Glomerular endothelial cell (primary cell): ENCODE measurements around the gene SRGN. TPM values are rescaled to one million over a fixed set of nuclear protein-coding genes. Genes with fewer than 3 reads are reported as not detected.
"Not testable (repeated sequence)": the region's sequence is repeated elsewhere in the genome, so short reads cannot be mapped to it uniquely, and the experiment has no call there.

Source experiments
- DNase-seq: peaks from one replicate; pipeline ENCODE4 v3.0.0-alpha.2; 2011; ENCODE audit warnings: low read depth, low spot score; ENCODE audit errors: extremely low read depth
- total RNA-seq: library from RNA; depleted of rRNA; stranded (reverse); fragments of >200 nt; gene quantifications from 2 replicates; pipeline ENCODE4 v1.2.3, GENCODE V29; 2015

SRGN gene
- 380 and 694 TPM in 2 replicates for total RNA-seq

DNA sequence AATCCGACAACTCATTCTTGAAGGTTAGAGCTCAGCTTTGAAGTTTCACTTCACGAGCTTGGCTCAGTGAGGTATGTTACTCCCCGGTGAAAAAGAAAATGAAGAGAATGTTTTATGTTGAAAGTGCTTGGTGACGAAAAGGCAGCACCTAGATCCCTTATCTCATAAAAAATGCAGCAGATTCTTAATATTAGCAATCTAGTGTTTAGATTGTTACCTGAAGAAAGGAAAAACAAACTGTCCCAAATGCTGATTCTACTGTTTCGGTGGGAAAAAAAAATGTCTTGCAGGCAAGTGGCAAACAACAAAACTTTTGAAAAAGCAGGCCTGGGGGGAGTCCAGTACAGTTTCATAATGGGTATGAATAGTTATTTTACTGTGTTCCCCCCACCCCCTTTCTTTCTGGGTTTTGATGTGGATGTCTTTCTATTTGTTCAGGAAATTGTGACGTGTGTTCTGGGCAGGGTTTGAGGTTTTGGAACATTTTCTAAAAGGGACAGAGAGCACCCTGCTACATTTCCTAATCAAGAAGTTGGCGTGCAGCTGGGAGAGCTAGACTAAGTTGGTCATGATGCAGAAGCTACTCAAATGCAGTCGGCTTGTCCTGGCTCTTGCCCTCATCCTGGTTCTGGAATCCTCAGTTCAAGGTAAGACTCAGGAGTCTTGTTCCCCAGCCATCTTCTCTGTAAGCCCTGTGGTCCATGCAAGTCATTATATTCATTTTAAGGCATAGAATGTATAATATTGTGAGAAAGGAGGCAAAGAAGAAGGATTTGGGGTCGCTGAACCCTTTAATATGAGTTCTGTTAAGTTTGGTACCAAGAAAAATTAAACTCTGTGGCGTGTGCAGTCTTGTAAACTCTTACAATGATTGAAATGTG is at the start of gene SRGN:
TSS of gene SRGN (plus strand) at position 514 of the 881 bp plus-strand sequence. CDS start at position 569, 55 bp downstream.
- peak; percentile 91 for DNase-seq

GRCh38 chr10:69040904-69041303 is 47.0 kb upstream of the SRGN start:
- DNase-seq, result not testable (repeated sequence)

GRCh38 chr10:69042417-69042816 is 45.5 kb upstream of the SRGN start:
- DNase-seq, result no peak

- DNase-seq, result no peak
These were observed 45.1 kb upstream of the SRGN start for GRCh38 chr10:69042838-69043237.

- DNase-seq, result no peak
These were observed 43.9 kb upstream of the SRGN start for GRCh38 chr10:69043931-69044531.

DNA sequence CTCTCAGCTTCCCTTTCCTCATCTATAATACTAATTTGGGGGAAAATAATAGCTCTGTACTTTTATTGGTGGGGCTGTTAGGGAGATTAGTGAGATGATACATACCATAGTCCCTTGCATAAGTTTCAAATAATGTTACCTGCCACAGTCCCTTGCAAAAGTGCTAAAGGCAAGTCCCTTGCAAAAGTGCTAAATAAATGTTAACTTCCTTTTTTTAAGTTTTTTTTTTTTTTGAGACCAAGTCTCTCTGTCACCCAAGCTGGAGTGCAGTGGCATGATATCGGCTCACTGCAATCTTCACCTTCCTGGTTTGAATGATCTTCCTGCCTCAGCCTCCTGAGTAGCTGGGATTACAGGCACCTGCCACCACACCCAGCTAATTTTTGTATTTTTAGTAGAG is 43.4 kb upstream of the SRGN start:
- no peak for DNase-seq

DNA sequence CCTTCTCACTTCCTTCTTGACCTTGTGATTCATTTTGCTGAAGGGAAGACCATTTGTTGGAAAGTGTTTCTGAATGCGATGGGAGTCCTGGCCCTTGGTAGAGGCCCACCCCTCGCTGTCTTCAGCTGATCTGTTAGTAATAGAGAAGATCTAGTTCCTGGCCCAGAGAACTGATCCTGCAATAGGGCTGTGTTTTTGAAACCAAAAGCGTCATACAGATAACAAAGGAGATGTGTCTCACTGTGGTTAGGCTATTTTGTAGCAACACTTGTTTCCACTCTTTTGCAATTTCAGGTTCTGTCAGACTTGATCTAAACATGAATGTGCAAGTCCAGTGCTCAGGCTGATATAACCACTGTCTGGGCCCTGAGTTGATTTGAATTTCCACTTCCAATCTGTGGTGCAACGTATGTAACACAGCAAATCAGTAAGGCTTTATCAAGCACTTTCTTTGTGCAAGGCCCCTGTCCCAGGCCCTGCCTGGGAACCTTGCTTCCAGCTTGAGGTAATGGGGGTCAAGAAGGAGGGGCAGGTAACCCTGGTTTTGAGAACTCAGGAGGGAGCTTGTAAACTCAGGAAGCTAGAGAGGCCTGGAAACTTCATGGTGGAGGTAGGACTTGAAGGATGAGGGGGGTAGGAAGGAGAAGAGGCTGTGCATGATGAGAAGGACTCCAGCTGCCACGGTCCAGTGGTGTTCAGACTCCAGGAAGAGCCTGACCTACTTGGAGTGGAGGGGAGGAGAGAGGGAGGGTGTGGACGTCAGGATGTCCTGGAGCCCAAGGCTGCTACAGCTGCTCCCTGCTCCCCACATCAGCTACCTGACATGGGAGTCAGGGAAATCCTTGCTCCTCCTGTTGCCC is 42.2 kb upstream of the SRGN start:
- DNase-seq, result no peak

DNA sequence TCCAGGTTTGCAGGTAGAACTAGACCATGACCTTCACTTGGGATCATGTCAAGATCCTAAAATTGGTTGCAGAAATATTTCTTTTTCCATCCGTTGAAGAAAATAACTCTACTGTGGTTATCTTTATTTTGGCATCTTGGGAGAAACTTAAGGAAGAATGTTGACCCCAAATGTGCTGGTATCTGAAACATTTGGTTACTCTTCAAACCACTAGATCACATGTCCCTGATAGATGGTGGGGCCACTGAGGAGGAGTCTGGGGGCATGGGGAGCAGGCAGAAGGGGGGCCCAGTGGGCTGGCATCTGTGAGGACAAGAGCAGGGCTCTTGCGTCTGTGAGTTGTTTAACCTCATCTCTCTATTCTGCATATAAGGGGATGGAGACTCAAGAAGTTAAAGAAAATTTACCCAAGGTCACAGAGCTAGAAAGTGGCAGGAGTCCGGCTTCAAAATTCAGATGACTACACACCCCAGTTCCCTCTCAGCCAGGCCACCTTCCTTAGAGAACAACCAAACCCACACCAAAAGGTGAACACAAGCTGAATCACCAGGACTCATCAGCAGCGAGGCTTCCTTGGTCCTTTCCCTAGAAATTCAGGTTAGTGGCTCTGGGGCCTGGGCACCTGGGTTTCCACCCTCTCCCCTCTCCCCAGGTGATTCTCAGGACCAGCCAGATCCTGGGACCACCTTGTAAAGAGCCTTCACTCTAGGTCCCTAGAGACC is 40.6 kb upstream of the SRGN start:
- no peak for DNase-seq

DNA sequence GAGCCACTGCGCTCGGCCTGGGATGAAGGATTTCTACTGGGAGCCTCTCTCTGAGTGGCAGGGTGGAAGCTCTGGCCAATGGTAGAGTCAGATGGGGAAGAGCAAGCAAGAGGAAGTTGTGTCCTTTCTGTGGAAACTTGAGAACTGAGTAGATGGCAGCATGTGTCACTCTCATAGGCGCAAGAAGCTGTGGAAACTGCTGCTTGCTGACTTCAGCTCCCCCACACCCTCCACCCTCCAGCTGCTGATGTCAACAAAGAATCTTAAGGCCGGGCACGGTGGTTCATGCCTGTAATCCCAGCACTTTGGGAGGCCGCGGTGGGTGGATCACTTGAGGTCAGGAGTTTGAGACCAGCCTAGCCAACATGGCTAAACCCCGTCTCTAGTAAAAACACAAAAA is 39.8 kb upstream of the SRGN start:
- no peak for DNase-seq

GRCh38 chr10:69049566-69049961 is 38.3 kb upstream of the SRGN start:
- no peak for DNase-seq

DNA sequence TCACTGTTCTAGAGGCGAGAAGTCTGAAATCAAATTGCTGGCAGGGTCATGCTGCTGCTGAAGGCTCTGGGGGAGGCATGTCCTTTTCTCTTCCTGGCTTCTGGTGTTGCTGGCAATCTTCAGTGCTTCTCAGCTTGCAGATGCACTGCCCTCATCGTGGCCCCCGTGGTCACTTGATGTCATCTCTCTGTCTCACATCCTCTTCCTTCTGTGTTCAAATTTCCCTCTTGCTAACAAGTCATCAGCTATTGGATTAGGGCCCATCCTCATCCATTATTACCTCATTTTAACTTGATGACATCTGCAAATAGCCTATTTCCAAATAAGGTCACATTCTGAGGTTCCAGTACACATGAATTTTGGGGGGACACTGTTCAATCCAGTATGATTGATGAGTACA is 36.6 kb upstream of the SRGN start:
- no peak for DNase-seq

DNA sequence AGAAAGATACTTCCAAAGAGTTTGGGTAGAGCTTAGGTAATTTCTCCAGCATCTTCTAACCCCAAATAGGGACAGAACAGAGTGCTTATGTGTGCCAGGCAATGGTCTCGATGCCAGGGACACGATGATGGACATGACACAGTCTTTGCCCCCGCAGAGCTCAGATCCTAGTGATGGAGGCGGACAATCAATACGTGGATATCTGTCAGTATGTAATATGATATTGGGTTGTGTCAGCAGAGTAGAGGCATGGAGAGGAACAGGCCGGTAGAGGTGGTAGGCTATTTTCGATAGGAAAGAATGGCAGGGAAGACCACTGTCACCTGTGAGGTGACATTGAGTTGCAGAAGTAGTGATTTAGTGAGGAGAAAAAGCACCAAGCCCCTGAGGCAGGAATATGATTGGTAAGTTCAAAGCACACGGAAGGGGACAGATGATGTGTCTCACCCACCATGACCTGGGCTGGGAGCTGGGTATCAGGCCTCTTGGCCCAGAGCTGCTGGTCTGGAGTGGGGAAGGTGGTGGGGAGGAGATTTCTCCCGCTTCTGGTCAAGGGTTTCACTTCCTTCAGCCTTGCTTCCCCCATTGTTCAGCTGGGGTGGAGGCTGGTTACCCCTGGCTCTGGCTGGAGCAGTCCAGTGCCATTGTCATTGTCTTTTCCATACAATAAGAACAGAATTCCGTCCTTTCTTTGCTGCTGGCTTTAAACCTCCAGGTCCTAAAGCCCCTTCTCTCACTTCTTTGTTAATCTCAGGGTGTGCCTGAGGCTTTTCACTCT is 36.0 kb upstream of the SRGN start:
- no peak for DNase-seq

DNA sequence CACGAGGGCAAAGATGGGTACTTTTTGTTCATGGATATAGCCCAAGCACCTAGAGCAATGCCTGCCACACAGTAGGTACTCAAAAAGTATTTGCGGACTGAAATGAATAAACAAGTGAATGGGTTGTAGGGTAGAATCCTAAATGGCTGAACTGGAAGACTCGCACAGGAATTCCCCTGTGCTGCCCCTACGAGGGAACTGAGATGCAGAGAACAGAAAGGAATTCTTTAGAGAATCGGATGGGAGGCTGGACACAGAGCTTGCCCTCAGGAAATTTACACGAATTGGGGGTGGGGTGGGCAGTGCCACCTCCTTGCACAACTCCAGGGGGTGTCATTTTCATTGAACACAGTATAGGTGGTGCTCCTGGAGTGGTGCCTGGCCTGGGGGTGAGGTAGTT is 35.2 kb upstream of the SRGN start:
- no peak for DNase-seq

DNA sequence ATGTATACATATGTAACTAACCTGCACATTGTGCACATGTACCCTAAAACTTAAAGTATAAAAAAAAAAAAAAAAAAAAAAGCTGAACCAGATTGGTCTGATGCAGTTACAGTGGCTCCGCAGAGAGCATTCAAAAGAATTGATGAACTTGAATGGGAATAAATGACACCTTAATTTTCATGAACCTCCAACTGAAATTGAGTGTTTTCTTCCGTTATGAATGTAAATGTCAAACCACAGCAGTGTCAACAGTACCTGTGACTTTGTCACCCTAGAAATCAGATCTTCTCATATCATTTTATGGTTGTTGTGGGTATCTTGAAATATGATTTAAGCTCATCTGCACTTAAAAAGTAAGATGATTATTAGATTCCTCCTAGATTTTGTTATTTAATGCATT is 32.7 kb upstream of the SRGN start:
- no peak for DNase-seq

DNA sequence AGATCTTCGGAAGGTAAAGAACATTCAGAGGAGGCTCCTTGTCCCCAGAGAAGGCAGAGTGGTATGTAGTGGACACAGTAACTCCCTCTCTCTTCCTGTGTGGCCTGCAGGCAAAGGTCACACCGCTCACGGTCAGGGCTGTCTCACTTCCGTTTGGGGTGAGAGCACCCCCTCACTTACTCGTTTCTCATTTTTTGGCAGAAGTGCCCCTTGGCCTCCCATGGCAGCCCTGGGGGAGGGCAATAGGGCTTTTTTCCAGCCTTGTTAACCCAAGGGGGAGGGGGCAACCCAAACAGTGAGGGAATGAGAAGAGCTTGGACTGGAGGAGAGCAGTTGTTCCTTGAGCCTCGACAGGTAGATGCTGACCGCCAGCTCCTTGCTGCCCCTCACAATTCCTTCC is 31.8 kb upstream of the SRGN start:
- no peak for DNase-seq

DNA sequence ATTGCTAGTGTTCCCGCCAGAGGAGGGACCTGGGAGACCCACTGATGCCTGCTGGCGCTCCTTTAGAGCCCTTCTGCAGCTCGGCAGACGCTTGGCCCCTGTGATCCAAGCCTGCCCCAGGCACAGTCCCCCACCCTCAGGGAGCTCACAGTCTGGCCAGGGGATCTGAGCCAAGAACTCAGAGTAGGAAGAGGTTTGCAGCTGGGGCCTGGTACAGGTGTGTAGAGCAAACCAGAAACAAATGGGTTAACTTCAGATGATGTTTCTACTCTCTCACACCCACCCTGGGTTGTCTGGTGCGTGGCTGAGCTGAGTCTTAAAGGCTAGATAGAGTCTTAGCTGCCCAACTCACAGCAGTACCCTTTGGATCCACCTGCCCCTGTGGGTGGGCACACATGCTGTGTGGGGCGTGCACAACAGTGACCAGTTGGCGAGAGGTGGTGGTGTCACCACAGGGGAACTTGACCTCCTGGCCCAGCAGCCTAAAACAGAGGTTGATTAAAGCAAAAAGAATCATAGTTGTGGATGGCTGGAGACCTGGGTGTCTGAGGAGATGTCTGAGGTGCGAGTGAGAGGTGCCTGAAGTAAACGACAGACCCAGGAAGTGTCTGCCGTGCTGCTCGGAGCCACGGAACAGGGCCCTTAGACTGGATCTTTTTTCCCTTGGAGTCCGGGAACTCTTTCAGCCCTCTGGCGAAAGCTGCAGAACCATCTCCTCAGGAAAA is 31.2 kb upstream of the SRGN start:
- no peak for DNase-seq

DNA sequence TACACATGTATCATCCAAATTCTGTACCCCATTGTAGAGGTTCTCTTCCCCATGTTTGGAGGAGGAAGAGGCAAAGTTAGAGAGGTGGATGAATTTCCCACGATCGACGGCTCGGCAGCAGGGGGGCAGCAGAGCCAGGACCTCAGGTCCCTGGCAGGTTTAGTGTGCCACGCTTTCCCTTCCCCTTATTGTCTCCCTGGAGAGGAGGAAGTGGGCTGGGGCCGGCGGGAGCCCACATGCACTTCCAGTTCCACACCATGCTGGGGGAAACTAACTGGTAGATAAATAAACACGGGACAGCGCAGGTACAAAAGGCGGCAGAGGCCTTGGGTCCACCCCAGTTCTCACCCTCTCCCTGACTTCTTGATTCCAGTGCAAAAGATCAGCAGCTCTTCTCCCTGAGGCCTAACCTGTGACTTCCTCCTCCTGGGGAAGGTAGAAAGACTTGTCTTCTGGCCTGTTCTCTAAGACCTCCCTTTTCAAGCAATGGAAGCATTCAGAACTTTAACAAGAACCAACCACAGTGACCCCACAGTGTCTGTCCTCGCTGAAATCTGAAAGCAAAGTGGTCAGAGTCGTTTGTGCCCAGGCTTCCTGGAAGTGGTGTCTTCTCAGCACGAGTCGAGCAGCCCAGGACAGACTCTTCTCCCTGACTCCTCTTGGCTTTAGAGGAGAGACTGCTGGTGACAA is 30.5 kb upstream of the SRGN start:
- no peak for DNase-seq

DNA sequence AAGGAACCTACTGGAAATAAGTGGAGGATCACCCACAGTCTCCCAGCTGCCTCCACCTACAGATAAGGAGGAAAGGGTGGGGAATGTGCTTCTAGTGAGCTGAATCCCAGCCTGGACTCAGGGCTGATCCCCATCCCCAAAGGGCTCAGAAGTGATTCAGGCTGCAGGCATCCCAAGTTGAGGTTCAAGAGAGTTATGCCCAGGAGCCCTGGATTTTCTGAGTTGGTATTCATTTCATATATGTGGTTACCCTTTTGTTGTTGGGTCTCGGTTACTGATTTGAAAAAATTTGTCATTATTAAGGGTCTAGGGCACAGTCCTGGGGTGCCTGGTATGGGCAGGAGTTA is 30.0 kb upstream of the SRGN start:
- no peak for DNase-seq
